Measurements from ENCODE around the gene DGKA. TPM values are rescaled to one million over a fixed set of nuclear protein-coding genes. Genes with fewer than 3 reads are reported as not detected.

DGKA gene
- total RNA-seq, 1 donor from 2014 or later: 108 TPM

DNA sequence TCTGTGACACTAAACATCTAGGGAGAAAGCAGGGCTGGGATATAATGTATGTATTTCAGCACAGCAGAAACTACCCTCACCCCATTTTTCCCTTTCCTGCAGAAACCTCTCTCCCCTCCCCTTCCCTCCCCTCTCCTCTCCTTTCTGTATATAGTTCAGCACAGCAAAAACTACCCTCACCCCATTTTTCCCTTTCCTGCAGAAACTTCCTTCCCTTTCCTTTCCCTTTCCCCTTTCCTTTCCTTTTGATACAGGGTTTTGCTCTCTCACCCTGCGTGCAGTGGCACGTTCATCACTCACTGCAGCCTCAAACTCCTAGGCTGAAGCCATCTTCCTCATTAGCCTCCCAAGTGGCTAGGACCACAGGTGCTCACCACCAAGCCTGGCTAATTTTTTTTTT lies 32.8 kb downstream of the DGKA start:
- Mint-ChIP-seq H3K27me3 (ENCODE audit: low read depth, unreplicated experiment) (no peaks in the 10 kb centered on the region), H3K9me3 (ENCODE audit: unreplicated experiment) (no peaks in the 10 kb centered on the region), H3K27ac (ENCODE audit: unreplicated experiment) (no peak overlapping the region), H3K4me3 (ENCODE audit: unreplicated experiment) (no peak overlapping the region), H3K4me1 (ENCODE audit: low read depth, unreplicated experiment) (peaks cover 6% of the 10 kb centered on the region), H3K36me3 (ENCODE audit: low read depth, unreplicated experiment) (no peaks in the 10 kb centered on the region)
- no peak overlapping the region for H3K4me3 ChIP-seq (ENCODE audit: insufficient read depth, low read depth, low read length)
- H3K27me3 ChIP-seq (ENCODE audit: insufficient read depth, low read length): no peaks in the 10 kb centered on the region
- no peaks in the 10 kb centered on the region for H4K20me1 ChIP-seq (ENCODE audit: insufficient read depth, low read length)
- peaks cover 21% of the 10 kb centered on the region for H3K79me2 ChIP-seq (ENCODE audit: insufficient read depth, low read length)
- no peak overlapping the region for H3K4me2 ChIP-seq (ENCODE audit: low read length)
- DNase-seq (ENCODE audit: low read depth) (no peak), FAIRE-seq (no peak)
- H3K36me3 ChIP-seq (ENCODE audit: insufficient read depth, low read length): no peaks in the 10 kb centered on the region
- H3K27ac ChIP-seq (ENCODE audit: low read depth, low read length): no peak overlapping the region
- no peak overlapping the region for H2AFZ ChIP-seq (ENCODE audit: low read depth, low read length)
- TF ChIP-seq EZH2 (IDR thresholded peaks at IDR 0.05; ENCODE audit: insufficient read depth, low read length): no peak
- TF ChIP-seq, protein P1, sequence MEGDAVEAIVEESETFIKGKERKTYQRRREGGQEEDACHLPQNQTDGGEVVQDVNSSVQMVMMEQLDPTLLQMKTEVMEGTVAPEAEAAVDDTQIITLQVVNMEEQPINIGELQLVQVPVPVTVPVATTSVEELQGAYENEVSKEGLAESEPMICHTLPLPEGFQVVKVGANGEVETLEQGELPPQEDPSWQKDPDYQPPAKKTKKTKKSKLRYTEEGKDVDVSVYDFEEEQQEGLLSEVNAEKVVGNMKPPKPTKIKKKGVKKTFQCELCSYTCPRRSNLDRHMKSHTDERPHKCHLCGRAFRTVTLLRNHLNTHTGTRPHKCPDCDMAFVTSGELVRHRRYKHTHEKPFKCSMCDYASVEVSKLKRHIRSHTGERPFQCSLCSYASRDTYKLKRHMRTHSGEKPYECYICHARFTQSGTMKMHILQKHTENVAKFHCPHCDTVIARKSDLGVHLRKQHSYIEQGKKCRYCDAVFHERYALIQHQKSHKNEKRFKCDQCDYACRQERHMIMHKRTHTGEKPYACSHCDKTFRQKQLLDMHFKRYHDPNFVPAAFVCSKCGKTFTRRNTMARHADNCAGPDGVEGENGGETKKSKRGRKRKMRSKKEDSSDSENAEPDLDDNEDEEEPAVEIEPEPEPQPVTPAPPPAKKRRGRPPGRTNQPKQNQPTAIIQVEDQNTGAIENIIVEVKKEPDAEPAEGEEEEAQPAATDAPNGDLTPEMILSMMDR (IDR thresholded peaks at IDR 0.05; ENCODE audit: insufficient read depth, low read depth, low read length): no peak
- no peaks in the 10 kb centered on the region for H3K9me3 ChIP-seq (ENCODE audit: insufficient read depth, low read depth, low read length)
- no peak overlapping the region for H3K9ac ChIP-seq (ENCODE audit: low read length)
- H3K4me1 ChIP-seq (ENCODE audit: insufficient read depth, low read length): peaks cover 15% of the 10 kb centered on the region

- H3K9me3 ChIP-seq (ENCODE audit: insufficient read depth, low read depth, low read length): no peaks in the 10 kb centered on the region
- no peaks in the 10 kb centered on the region for H4K20me1 ChIP-seq (ENCODE audit: insufficient read depth, low read length)
- no peak overlapping the region for H3K27ac Mint-ChIP-seq (ENCODE audit: unreplicated experiment)
- H3K4me1 ChIP-seq (ENCODE audit: insufficient read depth, low read length): peaks cover 15% of the 10 kb centered on the region
- H3K36me3 ChIP-seq (ENCODE audit: insufficient read depth, low read length): no peaks in the 10 kb centered on the region
- no peak overlapping the region for H3K9ac ChIP-seq (ENCODE audit: low read length)
- no peaks in the 10 kb centered on the region for H3K27me3 ChIP-seq (ENCODE audit: insufficient read depth, low read length)
- DNase-seq (ENCODE audit: low read depth): no peak
- H3K27ac ChIP-seq (ENCODE audit: low read depth, low read length): no peak overlapping the region
- no peaks in the 10 kb centered on the region for H3K27me3 Mint-ChIP-seq (ENCODE audit: low read depth, unreplicated experiment)
- peaks cover 23% of the 10 kb centered on the region for H3K79me2 ChIP-seq (ENCODE audit: insufficient read depth, low read length)
- no peak overlapping the region for H3K4me3 ChIP-seq (ENCODE audit: insufficient read depth, low read depth, low read length)
- FAIRE-seq: no peak
- H2AFZ ChIP-seq (ENCODE audit: low read depth, low read length): no peak overlapping the region
- TF ChIP-seq, protein P1 (IDR thresholded peaks at IDR 0.05; ENCODE audit: insufficient read depth, low read depth, low read length): no peak
- no peak for TF ChIP-seq EZH2 (IDR thresholded peaks at IDR 0.05; ENCODE audit: insufficient read depth, low read length)
- H3K36me3 Mint-ChIP-seq (ENCODE audit: low read depth, unreplicated experiment): no peaks in the 10 kb centered on the region
- peak overlapping the region; percentile 4 for H3K4me3 Mint-ChIP-seq (ENCODE audit: unreplicated experiment)
- no peak overlapping the region for H3K4me2 ChIP-seq (ENCODE audit: low read length)
- no peaks in the 10 kb centered on the region for H3K9me3 Mint-ChIP-seq (ENCODE audit: unreplicated experiment)
- peaks cover 6% of the 10 kb centered on the region for H3K4me1 Mint-ChIP-seq (ENCODE audit: low read depth, unreplicated experiment)
These were observed 34.3 kb downstream of the DGKA start for GRCh38 chr12:55965240-55965639.

DNA sequence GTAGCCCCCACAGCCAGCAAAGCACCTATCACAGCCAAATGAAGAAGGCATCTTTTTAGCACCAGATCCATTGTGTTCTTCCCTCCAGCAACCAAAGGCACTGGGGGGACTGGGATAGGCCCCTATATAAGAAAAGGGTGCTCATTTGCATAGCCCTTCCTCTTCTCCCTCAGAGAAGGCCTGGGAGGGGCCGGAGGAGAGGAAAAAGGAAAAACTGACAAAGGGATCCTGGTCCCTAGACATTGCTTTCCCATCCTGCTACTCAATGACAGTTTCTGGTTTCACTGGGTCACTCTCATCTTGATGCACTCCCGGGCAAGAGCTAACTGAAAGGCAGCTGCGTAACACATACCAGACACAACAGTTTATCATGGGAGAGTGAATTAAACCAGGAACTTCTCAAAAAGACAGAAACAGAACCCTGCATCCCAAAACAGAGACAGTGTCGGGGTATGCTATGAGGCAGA lies 35.0 kb downstream of the DGKA start, which contains the start of gene PMEL:
TSS of gene PMEL (minus strand) at position 102 of the 467 bp plus-strand sequence. CDS start at position 71, 31 bp downstream.
- peak within 1 kb of the TSS; percentile 95 for H3K9ac ChIP-seq (ENCODE audit: low read length)
- peak within 1 kb of the TSS; percentile 88 for H2AFZ ChIP-seq (ENCODE audit: low read depth, low read length)
- FAIRE-seq (no peak), DNase-seq (ENCODE audit: low read depth) (no peak)
- no peaks in the 10 kb centered on the region for H3K27me3 ChIP-seq (ENCODE audit: insufficient read depth, low read length)
- no peaks in the 10 kb centered on the region for H3K9me3 Mint-ChIP-seq (ENCODE audit: unreplicated experiment)
- no peaks in the 10 kb centered on the region for H3K36me3 ChIP-seq (ENCODE audit: insufficient read depth, low read length)
- TF ChIP-seq EZH2 (IDR thresholded peaks at IDR 0.05; ENCODE audit: insufficient read depth, low read length): no peak
- TF ChIP-seq, protein P1 (IDR thresholded peaks at IDR 0.05; ENCODE audit: insufficient read depth, low read depth, low read length): no peak
- no peaks in the 10 kb centered on the region for H3K27me3 Mint-ChIP-seq (ENCODE audit: low read depth, unreplicated experiment)
- H4K20me1 ChIP-seq (ENCODE audit: insufficient read depth, low read length): no peaks in the 10 kb centered on the region
- H3K4me1 ChIP-seq (ENCODE audit: insufficient read depth, low read length): peaks cover 15% of the 10 kb centered on the region
- peak within 1 kb of the TSS; percentile 82 for H3K27ac ChIP-seq (ENCODE audit: low read depth, low read length)
- H3K27ac Mint-ChIP-seq (ENCODE audit: unreplicated experiment): peak within 1 kb of the TSS; percentile 76
- H3K4me1 Mint-ChIP-seq (ENCODE audit: low read depth, unreplicated experiment): peaks cover 11% of the 10 kb centered on the region
- H3K9me3 ChIP-seq (ENCODE audit: insufficient read depth, low read depth, low read length): no peaks in the 10 kb centered on the region
- H3K4me2 ChIP-seq (ENCODE audit: low read length): peak within 1 kb of the TSS; percentile 86
- no peaks in the 10 kb centered on the region for H3K36me3 Mint-ChIP-seq (ENCODE audit: low read depth, unreplicated experiment)
- H3K4me3 Mint-ChIP-seq (ENCODE audit: unreplicated experiment): peak within 1 kb of the TSS; percentile 95
- H3K4me3 ChIP-seq (ENCODE audit: insufficient read depth, low read depth, low read length): peak within 1 kb of the TSS; percentile 94
- peaks cover 23% of the 10 kb centered on the region for H3K79me2 ChIP-seq (ENCODE audit: insufficient read depth, low read length)
